ENCODE data around the gene MVB12B.
A peak's percentile ranks its signal among the peaks of the same experiment; 100 is the strongest.

Gene MVB12B

GRCh38 chr9:126389992-126390391 is 63.4 kb downstream of the MVB12B start:
- no peak for DNase-seq

GRCh38 chr9:126390923-126391322 is 64.3 kb downstream of the MVB12B start:
- no peak for DNase-seq

- DNase-seq = no peak
Observed at GRCh38 chr9:126391713-126392661, 65.4 kb downstream of the MVB12B start.

- no peak for DNase-seq
Observed at GRCh38 chr9:126392662-126393371, 66.2 kb downstream of the MVB12B start.

- DNase-seq = no peak
Observed at GRCh38 chr9:126393876-126394275, 67.2 kb downstream of the MVB12B start.

- DNase-seq = no peak
Observed at GRCh38 chr9:126394802-126395201, 68.2 kb downstream of the MVB12B start.

- peak; percentile 4 for DNase-seq
Observed at GRCh38 chr9:126395439-126396212, 69.0 kb downstream of the MVB12B start.

- peak; percentile 13 for DNase-seq
Observed at GRCh38 chr9:126397056-126397455, 70.4 kb downstream of the MVB12B start.

GRCh38 chr9:126398403-126399058 is 71.9 kb downstream of the MVB12B start:
- DNase-seq = peak; percentile 82

GRCh38 chr9:126399251-126399650 is 72.6 kb downstream of the MVB12B start:
- DNase-seq = no peak

GRCh38 chr9:126399789-126400188 is 73.2 kb downstream of the MVB12B start:
- DNase-seq = no peak

- DNase-seq = no peak
Observed at GRCh38 chr9:126400571-126400970, 73.9 kb downstream of the MVB12B start.

GRCh38 chr9:126401107-126401506 is 74.5 kb downstream of the MVB12B start:
- DNase-seq = peak; percentile 2

GRCh38 chr9:126401581-126401980 is 75.0 kb downstream of the MVB12B start:
- no peak for DNase-seq

GRCh38 chr9:126403397-126403796 is 76.8 kb downstream of the MVB12B start:
- no peak for DNase-seq

- no peak for DNase-seq
Observed at GRCh38 chr9:126404459-126404858, 77.8 kb downstream of the MVB12B start.

- no peak for DNase-seq
Observed at GRCh38 chr9:126406075-126406667, 79.5 kb downstream of the MVB12B start.

- no peak for DNase-seq
Observed at GRCh38 chr9:126407114-126407870, 80.7 kb downstream of the MVB12B start.

- DNase-seq = no peak
Observed at GRCh38 chr9:126408004-126408403, 81.4 kb downstream of the MVB12B start.

GRCh38 chr9:126410229-126410628 is 83.6 kb downstream of the MVB12B start:
- no peak for DNase-seq

- DNase-seq = peak; percentile 50
Observed at GRCh38 chr9:126411225-126411947, 84.8 kb downstream of the MVB12B start.
